H1 (cell line): Measurements from ENCODE around the gene ARL6IP5. TPM values are rescaled to one million over a fixed set of nuclear protein-coding genes. Genes with fewer than 3 reads are reported as not detected.

Source experiments
- CTCF ChIA-PET: fragments of 300-600 bp; sonication (Branson Sonifier 250); formaldehyde crosslinking; loops from one replicate; lab custom pipeline; 2021; ENCODE audit not compliant: partially characterized antibody; lab: Charles Lee
- POLR2A ChIA-PET: fragments of 300-600 bp; sonication (Branson Sonifier 250); formaldehyde crosslinking; loops from one replicate; lab custom pipeline; 2021; ENCODE audit warnings: inconsistent platforms; ENCODE audit not compliant: partially characterized antibody; lab: Charles Lee
- DNase-seq, 2 experiments: peaks; one replicate each; pipeline versions ENCODE4 v3.0.0 to v3.0.0-alpha.2; 2010 to 2022; ENCODE audit warnings: low spot score in 2 of 2, low read depth in 1 of 2, mixed read lengths in 1 of 2
- FAIRE-seq: peaks from 2 replicates; lab custom pipeline; 2011; peaks lifted over from hg19 to GRCh38; lab: Jason Lieb, UNC
- H2AFZ ChIP-seq: 2 replicates; pipeline ENCODE4 v1.8.1; 2012; ENCODE audit warnings: low read length, inconsistent platforms
- H2AK5ac ChIP-seq: 2 replicates; pipeline ENCODE4 v1.6.1; 2013; ENCODE audit warnings: low read depth, low read length
- H2BK120ac ChIP-seq: replicated peaks from 2 replicates; pipeline ENCODE3; 2013; ENCODE audit warnings: low read depth, low read length, inconsistent platforms
- H2BK12ac ChIP-seq: 2 replicates; pipeline ENCODE4 v1.6.1; 2013; ENCODE audit warnings: low read depth, low read length
- H2BK15ac ChIP-seq: 2 replicates; pipeline ENCODE4 v1.6.1; 2013; ENCODE audit warnings: low read length
- H2BK20ac ChIP-seq: 2 replicates; pipeline ENCODE4 v1.6.1; 2013; ENCODE audit warnings: low read length
- H2BK5ac ChIP-seq: 2 replicates; pipeline ENCODE4 v1.6.1; 2013; ENCODE audit warnings: low read depth, low read length
- H3K14ac ChIP-seq: 2 replicates; pipeline ENCODE4 v1.6.1; 2013; ENCODE audit warnings: inconsistent platforms; ENCODE audit not compliant: insufficient read length
- H3K18ac ChIP-seq: 2 replicates; pipeline ENCODE4 v1.6.1; 2013; ENCODE audit warnings: low read length; ENCODE audit errors: extremely low read depth
- H3K23ac ChIP-seq: 2 replicates; pipeline ENCODE4 v1.6.1; 2013; ENCODE audit warnings: inconsistent platforms; ENCODE audit not compliant: insufficient read length
- H3K23me2 ChIP-seq: 2 replicates; pipeline ENCODE4 v1.6.1; 2013; ENCODE audit warnings: low read depth, low read length
- H3K27ac ChIP-seq: 2 replicates; pipeline ENCODE4 v1.6.1; 2011; ENCODE audit warnings: low read depth, low read length, inconsistent platforms
- H3K27me3 ChIP-seq, 4 experiments: replicated peaks in 1 of 4; 1 replicate in 1 of 4; 2 replicates in 3 of 4; pipeline versions ENCODE4 v1.6.1 to v1.8.1; 2011 to 2013; ENCODE audit warnings: low read length in 3 of 4, mild to moderate bottlenecking in 3 of 4, inconsistent platforms in 2 of 4, mixed read lengths in 2 of 4, moderate library complexity in 1 of 4; ENCODE audit not compliant: control insufficient read depth in 3 of 4, insufficient read depth in 3 of 4; ENCODE audit errors: extremely low read depth in 1 of 4
- H3K36me3 ChIP-seq, 4 experiments: 2 replicates each; pipeline versions ENCODE4 v1.6.1 to v1.8.1; 2011 to 2013; ENCODE audit warnings: mild to moderate bottlenecking in 4 of 4, low read length in 3 of 4, moderate library complexity in 2 of 4, control low read depth in 1 of 4, inconsistent platforms in 1 of 4; ENCODE audit not compliant: insufficient read depth in 4 of 4, control insufficient read depth in 2 of 4
- H3K4ac ChIP-seq: replicated peaks from 2 replicates; pipeline ENCODE3; 2013; ENCODE audit warnings: low read length, low read depth, mixed read lengths, inconsistent platforms; ENCODE audit not compliant: insufficient read length
- H3K4me1 ChIP-seq, 4 experiments: replicated peaks in 1 of 4; 1 replicate in 1 of 4; 2 replicates in 3 of 4; pipeline versions ENCODE4 v1.6.1 to v1.8.1; 2011 to 2013; ENCODE audit warnings: low read length in 3 of 4, inconsistent platforms in 2 of 4, mixed read lengths in 1 of 4; ENCODE audit not compliant: insufficient read depth in 4 of 4, control insufficient read depth in 3 of 4
- H3K4me2 ChIP-seq, 2 experiments: 2 replicates each; pipeline versions ENCODE4 v1.6.1 to v1.8.1; 2011 to 2013; ENCODE audit warnings: low read depth in 2 of 2, low read length in 2 of 2, control low read depth in 1 of 2, inconsistent platforms in 1 of 2, mild to moderate bottlenecking in 1 of 2; ENCODE audit not compliant: insufficient read depth in 1 of 2
- H3K4me3 ChIP-seq, 4 experiments: fragments of 200-600, 300-600 bp in 1 of 4; sonication (generic), shearing (Covaris generic), sonication (Bioruptor Twin) in 1 of 4; 2 replicates each; pipeline versions ENCODE4 v1.5.1 to v1.8.1; 2011 to 2016; ENCODE audit warnings: low read length in 4 of 4, low read depth in 3 of 4, control low read depth in 2 of 4, inconsistent platforms in 2 of 4, mild to moderate bottlenecking in 2 of 4, mixed read lengths in 1 of 4, moderate library complexity in 1 of 4; ENCODE audit not compliant: insufficient read depth in 2 of 4; ENCODE audit errors: extremely low read depth in 1 of 4
- H3K56ac ChIP-seq: replicated peaks from 2 replicates; pipeline ENCODE3; 2013; ENCODE audit warnings: low read depth, mild to moderate bottlenecking, mixed read lengths, low read length, inconsistent platforms; ENCODE audit not compliant: insufficient read length
- H3K79me1 ChIP-seq: 2 replicates; pipeline ENCODE4 v1.6.1; 2013; ENCODE audit warnings: low read depth, low read length, control low read depth
- H3K79me2 ChIP-seq, 2 experiments: 2 replicates each; pipeline versions ENCODE4 v1.6.1 to v1.8.1; 2012 to 2013; ENCODE audit warnings: low read length in 2 of 2, mild to moderate bottlenecking in 2 of 2, inconsistent platforms in 1 of 2; ENCODE audit not compliant: insufficient read depth in 2 of 2, control insufficient read depth in 1 of 2
- H3K9ac ChIP-seq, 4 experiments: replicated peaks in 1 of 4; 1 replicate in 1 of 4; 2 replicates in 3 of 4; pipeline versions ENCODE4 v1.6.1 to v1.8.1; 2011 to 2013; ENCODE audit warnings: low read depth in 3 of 4, low read length in 3 of 4, control low read depth in 2 of 4, mild to moderate bottlenecking in 2 of 4, moderate library complexity in 2 of 4, inconsistent platforms in 1 of 4; ENCODE audit errors: extremely low read depth in 1 of 4
- H3K9me3 ChIP-seq, 2 experiments: 2 replicates each; pipeline versions ENCODE4 v1.6.1 to v1.8.1; 2012 to 2013; ENCODE audit warnings: mild to moderate bottlenecking in 2 of 2, moderate library complexity in 2 of 2, control low read depth in 1 of 2, inconsistent platforms in 1 of 2, low read depth in 1 of 2, low read length in 1 of 2, mixed read lengths in 1 of 2; ENCODE audit not compliant: insufficient read depth in 2 of 2
- H4K20me1 ChIP-seq, 2 experiments: replicated peaks in 1 of 2; 2 replicates each; pipeline versions ENCODE3 to v1.8.1; 2011 to 2013; ENCODE audit warnings: inconsistent platforms in 2 of 2, low read length in 2 of 2, mild to moderate bottlenecking in 1 of 2; ENCODE audit not compliant: insufficient read depth in 2 of 2, control insufficient read depth in 1 of 2
- H4K5ac ChIP-seq: 2 replicates; pipeline ENCODE4 v1.6.1; 2013; ENCODE audit warnings: low read length, low read depth, mixed read lengths, inconsistent platforms; ENCODE audit not compliant: insufficient read length
- H4K8ac ChIP-seq: 2 replicates; pipeline ENCODE4 v1.8.0; 2013; ENCODE audit warnings: mild to moderate bottlenecking, moderate library complexity, low read length, inconsistent platforms; ENCODE audit not compliant: insufficient read depth; ENCODE audit errors: extremely low read depth
- H4K91ac ChIP-seq: replicated peaks from 2 replicates; pipeline ENCODE3; 2013; ENCODE audit warnings: low read length, mixed read lengths, inconsistent platforms; ENCODE audit not compliant: insufficient read length
- EGR1 ChIP-seq: IDR thresholded peaks from 2 replicates; pipeline ENCODE4 v1.6.1; 2011; ENCODE audit warnings: low read depth, low read length, borderline replicate concordance
- EZH2 ChIP-seq: fragments of 200-600 bp; sonication (generic); IDR thresholded peaks from 2 replicates; pipeline ENCODE4 v1.7.1; 2012; ENCODE audit warnings: low read depth, mild to moderate bottlenecking, moderate library complexity, low read length, inconsistent platforms; ENCODE audit not compliant: severe bottlenecking
- HDAC6 ChIP-seq: IDR thresholded peaks from one replicate; pipeline ENCODE4 v1.7.1; 2012; ENCODE audit warnings: low read depth, mild to moderate bottlenecking, inconsistent platforms, low read length, moderate library complexity
- SIX5 ChIP-seq: IDR thresholded peaks from 2 replicates; pipeline ENCODE4 v1.6.1; 2011; ENCODE audit warnings: mild to moderate bottlenecking, low read depth, low read length
- TAF7 ChIP-seq: optimal IDR thresholded peaks from 2 replicates; pipeline ENCODE3; 2011; ENCODE audit warnings: low read depth, mild to moderate bottlenecking, inconsistent platforms, low read length, moderate library complexity, borderline replicate concordance
- TBP ChIP-seq: IDR thresholded peaks from 2 replicates; pipeline ENCODE4 v1.6.1; 2011; ENCODE audit warnings: low read depth, low read length, improper control_type of control experiment
- TEAD4 ChIP-seq: IDR thresholded peaks from 2 replicates; pipeline ENCODE4 v1.6.1; 2012; ENCODE audit warnings: low read depth, low read length, inconsistent platforms, mixed read lengths
- WGBS, 2 experiments: shearing (Covaris generic) in 1 of 2; methylation state at CpG; one replicate each; pipeline versions ENCODE4 v1.1.6 to v1.1.7; 2013 to 2015; ENCODE audit warnings: low lambda C conversion rate in 2 of 2, mixed read lengths in 2 of 2, inconsistent platforms in 1 of 2, low coverage in 1 of 2, missing lambda C conversion rate in 1 of 2; ENCODE audit not compliant: insufficient replicate concordance in 2 of 2, insufficient coverage in 1 of 2, insufficient read length in 1 of 2; ENCODE audit errors: extremely low coverage in 1 of 2, missing lambda C conversion rate in 1 of 2; 5-methylcytosine and 5-hydroxymethylcytosine counted together
- polyA plus RNA-seq, 7 experiments: library from polyadenylated mRNA; depleted of rRNA in 3 of 7; stranded (reverse) in 5 of 7; unstranded in 2 of 7; fragments of >200 nt in 5 of 7; fragments of 200-250 nt in 2 of 7; gene quantifications; 1 replicate in 5 of 7; 2 replicates in 1 of 7; 4 replicates in 1 of 7; pipeline versions ENCODE4 v1.2.1 to v1.2.3, GENCODE V29; 2011 to 2013; ENCODE audit warnings: missing spikeins in 2 of 7, mixed read lengths in 2 of 7
- total RNA-seq: library from RNA; stranded (reverse); fragmentation: NEBNext Ultra II Directional; extraction: Animal tissue kit (Norgen Biotek cat#: 25700); gene quantifications from 2 replicates; pipeline ENCODE4 v1.2.1, GENCODE V29; 2021
- TF ChIP-seq, protein P1 (sequence below): IDR thresholded peaks from 2 replicates; pipeline ENCODE4 v1.6.1; 2012; ENCODE audit warnings: inconsistent platforms

ARL6IP5 gene
- total and polyA plus RNA-seq, 2 of the 8 experiments (the other 6 are each of a cell fraction or from before 2014, with no cell fraction given): 24.9 to 30.1 TPM

DNA sequence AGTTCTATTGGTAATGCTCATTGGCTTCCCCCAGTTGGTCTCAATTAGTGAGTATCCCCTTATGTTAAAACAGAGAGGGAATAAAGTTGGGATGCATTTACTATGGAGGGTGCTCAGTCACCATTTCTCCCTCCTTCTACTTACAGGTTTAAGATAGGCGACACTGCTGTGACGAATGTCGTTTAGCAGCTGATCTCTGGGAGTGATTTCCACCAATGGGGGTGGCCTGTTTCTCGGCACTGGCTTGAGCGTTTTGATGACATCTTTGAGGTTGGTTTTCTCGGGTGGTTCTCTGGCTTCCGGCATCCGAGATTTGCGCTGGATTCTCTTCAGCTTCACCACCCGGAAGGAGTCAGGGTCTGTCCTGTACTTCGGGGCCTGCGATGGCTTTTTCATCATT is 33.8 kb downstream of the ARL6IP5 start:
- Histone ChIP-seq H3K56ac (no peak overlapping the region), H3K18ac (no peak overlapping the region), H3K23me2 (no peaks in the 10 kb centered on the region), H3K9me3 (no peaks in the 10 kb centered on the region), H3K79me2 (no peaks in the 10 kb centered on the region), H3K4me1 (no peaks in the 10 kb centered on the region), H3K27me3 (no peaks in the 10 kb centered on the region), H2BK5ac (no peak overlapping the region), H2BK12ac (no peak overlapping the region), H2BK20ac (no peak overlapping the region), H3K27ac (no peak overlapping the region), H3K9ac (no peak overlapping the region), H3K14ac (no peak overlapping the region), H3K4me2 (no peak overlapping the region), H3K36me3 (no peaks in the 10 kb centered on the region), H3K79me1 (no peaks in the 10 kb centered on the region), H2AFZ (no peak overlapping the region), H2AK5ac (no peak overlapping the region), H4K91ac (no peak overlapping the region), H3K23ac (no peak overlapping the region), H2BK15ac (no peak overlapping the region), H3K4me3 (no peak overlapping the region), H3K4ac (no peak overlapping the region), H4K8ac (no peak overlapping the region), H2BK120ac (no peak overlapping the region), H4K5ac (no peak overlapping the region), H4K20me1 (no peaks in the 10 kb centered on the region)
- TF ChIP-seq TBP (no peak), HDAC6 (no peak), SIX5 (no peak), TAF7 (no peak), EGR1 (no peak), EZH2 (no peak), TEAD4 (no peak)
- TF ChIP-seq, protein P1, sequence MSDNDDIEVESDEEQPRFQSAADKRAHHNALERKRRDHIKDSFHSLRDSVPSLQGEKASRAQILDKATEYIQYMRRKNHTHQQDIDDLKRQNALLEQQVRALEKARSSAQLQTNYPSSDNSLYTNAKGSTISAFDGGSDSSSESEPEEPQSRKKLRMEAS: no peak
- no peak for FAIRE-seq
- DNase-seq: no peak
- CTCF ChIA-PET: interaction anchor here (0.6 to 6.3 kb wide), 17 partner anchors 14 to 417 kb away, joined by 3 to 59 read pairs (median 4); no protein-coding TSS in a partner anchor
- POLR2A ChIA-PET: no interaction called here
- WGBS, 2 experiments: 96% methylated on average over 12 of the region's 12 CpGs; no CpG with 5 or more reads in 1 of the 2 experiments
